NT2/D1 (cell line): Measurements from ENCODE around the gene SGO2.

Experiments used
- SUZ12 ChIP-seq: IDR thresholded peaks from 2 replicates; pipeline ENCODE4 v1.6.1; 2011; ENCODE audit not compliant: insufficient read length, insufficient read depth; ENCODE audit errors: extremely low read depth
- YY1 ChIP-seq: IDR thresholded peaks from 2 replicates; pipeline ENCODE4 v1.6.1; 2011; ENCODE audit not compliant: insufficient read length, insufficient read depth
- ZNF274 ChIP-seq: IDR thresholded peaks from 2 replicates; pipeline ENCODE4 v1.6.1; 2011; ENCODE audit warnings: mild to moderate bottlenecking, low read depth, low read length

DNA sequence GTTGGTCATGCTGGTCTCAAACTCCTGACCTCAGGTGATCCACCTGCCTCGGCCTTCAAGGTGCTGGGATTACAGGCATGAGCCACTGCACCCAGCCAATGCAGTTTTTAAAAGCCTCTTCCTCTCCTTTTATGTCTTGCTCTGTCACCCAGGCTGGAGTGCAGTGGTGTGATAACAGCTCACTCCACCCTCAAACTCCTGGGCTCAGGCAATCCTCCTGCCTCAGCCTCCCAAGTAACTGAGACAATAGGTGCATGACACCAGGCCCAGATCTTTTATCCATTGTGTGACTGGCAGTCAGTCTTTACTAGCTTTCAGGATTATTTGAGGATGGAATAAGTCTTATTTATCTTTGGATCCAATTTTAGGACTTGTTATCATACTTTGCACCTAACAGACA lies 29.3 kb upstream of the SGO2 start:
- TF ChIP-seq ZNF274: no peak
- no peak for TF ChIP-seq YY1
- no peak for TF ChIP-seq SUZ12
